RWPE2 (cell line): ENCODE measurements around the gene TSPAN5.

Source experiments
- ATAC-seq: fragments of 200-7000 bp; cut with Tn5 transposase; 3 replicates; pipeline ENCODE4 v1.9.1; 2021; ENCODE audit warnings: low read depth
- DNase-seq: peaks from one replicate; pipeline ENCODE4 v3.0.0-alpha.2; 2020; ENCODE audit warnings: low spot score
- H3K27ac ChIP-seq: fragments of 450-650 bp; 2 replicates; pipeline ENCODE4 v1.5.1; 2017; ENCODE audit warnings: mild to moderate bottlenecking; ENCODE audit not compliant: poor library complexity, severe bottlenecking
- H3K27me3 ChIP-seq: fragments of 250-450 bp; sonication (Bioruptor Pico); 2 replicates; pipeline ENCODE4 v1.5.1; 2021; ENCODE audit warnings: mild to moderate bottlenecking, moderate library complexity; ENCODE audit not compliant: insufficient read depth, poor library complexity, severe bottlenecking
- H3K36me3 ChIP-seq: fragments of 250-450 bp; sonication (Bioruptor Pico); 2 replicates; pipeline ENCODE4 v1.5.1; 2020; ENCODE audit warnings: low read depth, mild to moderate bottlenecking, moderate library complexity
- H3K4me1 ChIP-seq: fragments of 250-450 bp; sonication (Bioruptor Pico); 2 replicates; pipeline ENCODE4 v1.5.1; 2021; ENCODE audit warnings: mild to moderate bottlenecking, moderate library complexity; ENCODE audit not compliant: insufficient read depth, poor library complexity, severe bottlenecking
- H3K4me3 ChIP-seq: fragments of 250-450 bp; sonication (Bioruptor Pico); 2 replicates; pipeline ENCODE4 v1.5.1; 2021; ENCODE audit warnings: mild to moderate bottlenecking, moderate library complexity; ENCODE audit not compliant: severe bottlenecking
- H3K9me3 ChIP-seq: fragments of 250-450 bp; sonication (Bioruptor Pico); 2 replicates; pipeline ENCODE4 v1.5.1; 2021; ENCODE audit warnings: mild to moderate bottlenecking, moderate library complexity; ENCODE audit not compliant: severe bottlenecking
- TF ChIP-seq, protein P1 (sequence below): fragments of 450-650 bp; IDR thresholded peaks from one replicate; pipeline ENCODE4 v1.5.1; 2017; ENCODE audit warnings: mild to moderate bottlenecking, moderate library complexity; ENCODE audit not compliant: poor library complexity, severe bottlenecking

The TSPAN5 gene

DNA sequence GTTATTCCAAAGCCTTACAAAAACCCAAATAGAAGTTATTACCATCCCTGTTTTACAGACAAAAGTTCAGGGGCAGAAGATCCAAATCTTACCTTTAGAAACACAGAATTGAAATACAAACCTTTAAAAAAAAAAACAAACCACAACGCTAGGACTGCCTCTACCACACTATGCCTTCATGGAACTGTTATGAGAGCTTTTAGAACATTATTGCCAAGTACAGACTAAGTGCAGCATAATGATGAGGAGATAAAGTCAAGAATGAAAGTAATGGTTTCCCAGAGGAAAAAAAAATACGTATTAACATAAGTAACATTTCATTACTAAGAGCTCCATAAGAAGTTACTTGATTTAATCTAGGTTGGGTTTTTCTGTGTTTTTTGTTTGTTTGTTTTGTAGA lies 34.3 kb downstream of the TSPAN5 start:
- no peaks in the 10 kb centered on the region for H3K9me3 ChIP-seq
- DNase-seq (no peak), ATAC-seq (no peak)
- peak overlapping the region; percentile 95 for H3K27ac ChIP-seq
- H3K27me3 ChIP-seq: no peaks in the 10 kb centered on the region
- H3K4me1 ChIP-seq: peaks cover 56% of the 10 kb centered on the region
- TF ChIP-seq, protein P1, sequence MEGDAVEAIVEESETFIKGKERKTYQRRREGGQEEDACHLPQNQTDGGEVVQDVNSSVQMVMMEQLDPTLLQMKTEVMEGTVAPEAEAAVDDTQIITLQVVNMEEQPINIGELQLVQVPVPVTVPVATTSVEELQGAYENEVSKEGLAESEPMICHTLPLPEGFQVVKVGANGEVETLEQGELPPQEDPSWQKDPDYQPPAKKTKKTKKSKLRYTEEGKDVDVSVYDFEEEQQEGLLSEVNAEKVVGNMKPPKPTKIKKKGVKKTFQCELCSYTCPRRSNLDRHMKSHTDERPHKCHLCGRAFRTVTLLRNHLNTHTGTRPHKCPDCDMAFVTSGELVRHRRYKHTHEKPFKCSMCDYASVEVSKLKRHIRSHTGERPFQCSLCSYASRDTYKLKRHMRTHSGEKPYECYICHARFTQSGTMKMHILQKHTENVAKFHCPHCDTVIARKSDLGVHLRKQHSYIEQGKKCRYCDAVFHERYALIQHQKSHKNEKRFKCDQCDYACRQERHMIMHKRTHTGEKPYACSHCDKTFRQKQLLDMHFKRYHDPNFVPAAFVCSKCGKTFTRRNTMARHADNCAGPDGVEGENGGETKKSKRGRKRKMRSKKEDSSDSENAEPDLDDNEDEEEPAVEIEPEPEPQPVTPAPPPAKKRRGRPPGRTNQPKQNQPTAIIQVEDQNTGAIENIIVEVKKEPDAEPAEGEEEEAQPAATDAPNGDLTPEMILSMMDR: no peak
- no peaks in the 10 kb centered on the region; the same call in none of the 2 replicates for H3K36me3 ChIP-seq
- no peak overlapping the region for H3K4me3 ChIP-seq

DNA sequence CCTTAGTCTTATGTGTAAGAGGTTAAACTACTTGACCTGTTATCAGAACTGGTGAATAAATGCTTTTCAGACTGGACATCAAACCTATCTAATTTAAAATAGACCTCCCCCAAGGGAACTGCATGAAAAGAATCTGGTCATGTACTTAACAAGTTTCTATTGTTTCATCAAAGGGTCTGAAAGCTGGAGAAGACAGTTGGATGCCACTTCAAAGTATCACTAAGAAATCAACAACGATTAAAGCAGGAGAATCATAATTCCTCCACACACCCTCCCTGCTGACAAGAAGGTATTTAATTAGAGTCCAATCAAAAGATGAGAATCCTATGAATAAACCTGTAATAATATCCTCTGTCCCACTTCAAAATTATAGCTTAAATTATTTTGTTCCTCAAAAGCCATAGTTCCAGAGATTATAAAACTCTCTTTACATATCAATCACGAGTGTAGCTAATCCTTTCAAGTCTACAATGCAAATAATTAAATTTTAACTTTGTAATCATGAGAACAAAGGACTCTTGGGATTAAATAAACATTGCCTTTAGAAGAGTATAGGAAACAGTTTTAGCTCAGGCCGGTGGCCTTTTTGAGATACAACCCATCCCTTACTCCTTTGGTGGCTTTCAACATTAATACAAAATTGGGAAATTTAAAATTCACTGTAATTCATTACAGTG lies 35.1 kb downstream of the TSPAN5 start:
- Histone ChIP-seq H3K36me3 (no peaks in the 10 kb centered on the region; the same call in none of the 2 replicates), H3K27me3 (no peaks in the 10 kb centered on the region), H3K27ac (peak overlapping the region; percentile 95), H3K4me1 (peaks cover 49% of the 10 kb centered on the region), H3K4me3 (no peak overlapping the region), H3K9me3 (no peaks in the 10 kb centered on the region)
- TF ChIP-seq, protein P1: no peak
- no peak for DNase-seq
- no peak for ATAC-seq

DNA sequence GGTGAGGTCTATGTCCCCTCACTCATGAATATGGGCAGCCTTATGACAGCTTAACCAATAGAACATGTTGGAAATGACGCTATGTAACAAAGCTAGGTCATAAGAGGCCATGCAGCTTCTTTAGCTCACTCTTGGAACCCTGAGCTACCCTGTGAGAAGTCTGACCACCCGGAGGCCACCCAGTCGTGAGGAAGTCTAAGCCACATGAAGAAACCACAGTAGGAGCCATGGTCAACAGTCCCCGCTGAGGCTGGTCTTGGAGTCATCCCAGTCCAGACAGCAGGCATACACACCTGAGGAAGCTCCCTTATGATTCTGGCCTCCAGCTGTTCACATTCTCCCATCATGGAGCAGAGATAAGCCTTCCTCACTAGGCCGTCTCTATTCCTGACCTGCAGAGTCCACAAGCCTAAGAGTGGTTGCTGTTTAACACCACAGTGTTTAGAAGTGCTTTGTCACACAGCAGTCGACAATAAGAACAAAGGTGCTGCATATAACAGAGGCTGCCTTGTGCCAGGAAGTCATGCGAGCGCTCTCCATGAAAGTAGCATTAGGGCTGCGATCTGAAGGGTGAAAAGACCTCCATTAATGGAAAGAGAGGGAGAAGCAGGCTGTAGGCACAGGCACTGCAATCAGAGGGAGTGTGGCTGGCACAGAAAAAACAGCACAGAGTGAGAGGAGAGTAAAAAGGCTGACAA lies 38.2 kb downstream of the TSPAN5 start:
- H3K27ac ChIP-seq: no peak overlapping the region
- no peaks in the 10 kb centered on the region for H3K9me3 ChIP-seq
- DNase-seq (no peak), ATAC-seq (no peak)
- H3K27me3 ChIP-seq: no peaks in the 10 kb centered on the region
- H3K4me1 ChIP-seq: peaks cover 23% of the 10 kb centered on the region
- H3K4me3 ChIP-seq: no peak overlapping the region
- TF ChIP-seq, protein P1: no peak
- no peaks in the 10 kb centered on the region; the same call in none of the 2 replicates for H3K36me3 ChIP-seq

DNA sequence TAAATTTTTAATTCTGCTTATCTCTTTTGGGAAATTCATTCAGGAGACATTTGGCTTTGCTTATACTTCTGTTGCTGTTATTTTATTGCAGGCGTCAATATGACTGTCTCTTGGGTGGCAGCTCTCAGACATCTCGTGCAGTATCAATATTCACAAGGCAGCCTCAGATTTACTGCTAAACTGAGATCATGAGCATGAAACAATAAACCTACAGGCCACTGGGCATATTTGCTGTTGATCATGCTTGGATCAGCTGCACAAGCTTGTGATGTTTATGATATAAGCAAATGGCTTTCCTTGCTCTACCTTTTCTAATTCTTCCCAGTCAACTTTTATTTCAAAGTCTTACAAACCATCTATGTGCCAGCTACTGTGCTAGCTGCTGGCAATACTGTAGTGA lies 39.2 kb downstream of the TSPAN5 start:
- H3K27me3 ChIP-seq: no peaks in the 10 kb centered on the region

More for the DNA sequence above, 39.2 kb downstream of the TSPAN5 start:
- Histone ChIP-seq H3K27ac (no peak overlapping the region), H3K4me3 (no peak overlapping the region), H3K36me3 (no peaks in the 10 kb centered on the region; the same call in none of the 2 replicates), H3K4me1 (peaks cover 14% of the 10 kb centered on the region), H3K9me3 (no peaks in the 10 kb centered on the region)
- no peak for DNase-seq
- TF ChIP-seq, protein P1: no peak
- ATAC-seq: no peak
